Inflammatory macrophage (primary cell): ENCODE measurements around the gene PCOLCE2.
A peak's percentile ranks its signal among the peaks of the same experiment; 100 is the strongest.

ENCODE experiments used
- DNase-seq, 2 donors: peaks; one replicate each; pipeline ENCODE4 v3.0.0-alpha.2; 2020 to 2022

Gene PCOLCE2

DNA sequence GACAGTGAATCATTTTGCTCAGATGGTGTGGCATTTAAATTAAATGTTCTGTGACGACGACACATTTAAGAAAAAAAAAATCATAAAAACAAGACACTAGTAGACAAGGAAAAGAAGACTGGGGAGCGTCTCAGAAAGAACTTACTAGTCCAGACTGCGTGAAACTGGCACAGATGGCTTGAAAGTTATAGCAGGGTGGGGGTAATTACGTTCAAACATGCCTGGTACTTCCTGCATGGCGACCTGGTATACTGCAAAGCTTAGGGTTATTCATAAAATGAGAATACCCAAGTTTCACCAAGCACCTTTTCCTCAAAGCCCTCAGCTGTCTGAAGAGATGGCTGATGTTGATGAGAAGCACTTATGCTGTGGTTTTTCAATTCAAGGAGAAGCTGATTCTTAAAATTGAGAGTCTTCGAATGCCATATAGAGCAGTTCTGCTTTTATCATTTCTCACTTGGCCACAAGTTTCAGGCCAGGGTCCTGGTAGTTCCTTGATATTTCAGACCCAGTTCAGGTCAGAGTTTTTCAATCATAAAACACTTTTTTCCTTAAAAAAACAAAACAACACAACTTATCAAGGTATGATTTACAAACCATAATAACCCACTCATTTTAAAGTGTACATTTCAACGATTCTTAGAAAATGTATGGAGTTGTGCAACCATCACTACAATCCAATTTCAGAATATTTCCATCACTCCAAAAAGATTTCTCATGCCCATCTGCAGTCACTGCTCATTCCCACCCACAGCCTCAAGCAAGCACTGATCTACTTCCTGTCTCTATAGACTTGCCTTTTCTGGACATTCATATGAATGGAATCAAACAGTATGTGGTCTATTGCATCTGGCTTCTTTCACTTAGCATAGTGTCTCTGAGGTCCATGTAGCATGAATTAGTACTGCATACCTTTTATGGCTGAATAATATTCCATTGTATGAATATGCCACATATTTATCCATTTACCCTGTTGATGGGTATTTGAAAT, 24.7 kb downstream of the PCOLCE2 start:
- DNase-seq, result peak; percentile 32 to 47

DNA sequence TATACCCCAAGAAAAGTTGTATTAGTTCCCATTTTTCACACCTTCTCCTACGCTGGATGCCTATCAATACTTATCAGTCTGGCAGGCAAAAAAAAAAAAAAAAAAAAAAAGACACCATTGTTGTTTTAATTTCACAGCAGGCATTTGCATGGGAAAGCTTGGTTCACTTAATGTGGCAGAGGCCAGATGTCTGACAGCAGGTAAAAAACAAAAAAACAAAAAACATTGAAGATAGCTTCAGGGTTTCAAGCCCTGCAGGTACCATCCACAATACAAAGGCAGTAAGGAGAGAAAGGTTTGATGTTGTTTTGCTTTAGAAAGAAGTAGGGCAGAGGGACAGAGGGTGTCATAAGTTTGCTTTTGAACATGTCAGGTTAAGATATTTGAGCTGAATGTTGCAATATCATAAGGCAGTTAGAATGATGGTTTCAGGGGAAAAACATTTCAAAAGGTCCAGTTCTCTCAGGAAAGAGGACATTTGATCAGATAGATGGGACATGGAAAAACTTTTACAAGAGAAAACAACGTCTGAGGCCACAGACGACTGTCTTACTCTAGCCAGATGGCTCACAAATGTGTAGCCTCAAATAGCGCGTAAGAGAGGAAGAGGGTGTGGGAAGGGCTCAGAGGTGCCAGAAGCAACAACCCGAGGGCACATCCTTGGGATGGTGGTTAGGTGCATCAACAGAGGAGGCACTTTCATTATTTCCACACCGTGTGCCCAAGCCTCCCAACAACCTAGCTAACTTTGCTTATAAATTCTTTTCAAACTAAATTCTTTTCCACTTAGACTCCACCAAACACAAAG, 25.7 kb downstream of the PCOLCE2 start:
- peak in 1 of 2 donors; percentile 17 for DNase-seq

DNA sequence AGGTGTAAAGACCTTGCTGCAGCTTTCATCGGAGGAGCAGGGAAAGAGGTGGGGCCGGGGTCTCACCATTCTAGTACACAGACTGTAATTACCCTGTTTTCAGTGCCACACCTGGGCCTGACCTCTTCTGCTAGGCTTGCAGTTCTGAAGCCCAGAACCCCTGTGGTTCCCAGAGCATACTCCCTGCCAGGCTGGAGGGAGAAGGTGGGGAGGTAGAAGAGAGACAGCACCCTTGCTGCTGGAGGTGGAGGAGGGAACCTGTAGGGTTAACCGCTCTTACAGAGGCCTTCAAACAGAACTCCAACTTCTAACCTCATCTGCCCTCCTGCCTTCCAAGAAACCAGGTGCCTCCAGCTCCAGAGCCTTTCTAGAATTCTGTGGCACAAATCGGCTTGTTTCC, 27.0 kb downstream of the PCOLCE2 start:
- no peak for DNase-seq

DNA sequence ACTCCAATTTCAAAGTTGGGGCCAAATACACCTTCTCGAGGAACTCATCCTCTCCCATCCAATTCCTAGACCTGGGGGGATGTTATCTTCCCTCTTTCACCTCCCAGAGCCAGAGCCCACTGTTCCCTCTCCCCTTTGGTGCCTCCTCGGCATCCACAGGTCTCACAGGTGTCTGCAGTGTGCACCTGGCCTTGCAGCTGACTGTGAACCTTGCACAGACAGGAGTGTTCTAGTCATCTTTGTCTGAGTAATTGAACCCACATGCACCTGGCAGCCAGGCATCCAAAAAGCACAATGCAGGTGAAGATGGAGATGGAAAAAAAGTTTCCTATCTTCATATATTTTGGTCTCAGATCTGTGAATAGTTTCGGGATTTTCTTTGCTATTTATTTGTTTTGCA, 30.8 kb downstream of the PCOLCE2 start:
- no peak for DNase-seq

DNA sequence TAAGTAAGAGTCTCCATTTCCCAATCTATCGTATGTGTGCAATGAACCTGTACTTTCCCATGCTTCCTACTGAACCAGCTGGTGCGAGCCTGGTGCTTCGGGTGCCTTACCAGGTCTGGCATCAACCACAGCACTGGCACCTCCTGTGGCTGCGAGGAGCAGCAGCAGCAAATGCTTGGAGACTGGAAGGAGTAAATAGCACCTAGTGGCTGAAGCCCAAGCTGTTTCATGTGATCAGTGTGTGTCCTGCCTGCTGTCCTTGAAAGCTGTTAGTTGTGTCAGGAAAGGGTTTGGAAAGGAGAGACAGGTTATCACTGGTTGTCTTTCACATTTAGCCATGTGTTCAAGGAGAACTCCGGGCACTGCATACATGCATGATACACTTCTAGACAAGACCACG, 31.8 kb downstream of the PCOLCE2 start:
- DNase-seq, result peak in 1 of 2 donors; percentile 18

DNA sequence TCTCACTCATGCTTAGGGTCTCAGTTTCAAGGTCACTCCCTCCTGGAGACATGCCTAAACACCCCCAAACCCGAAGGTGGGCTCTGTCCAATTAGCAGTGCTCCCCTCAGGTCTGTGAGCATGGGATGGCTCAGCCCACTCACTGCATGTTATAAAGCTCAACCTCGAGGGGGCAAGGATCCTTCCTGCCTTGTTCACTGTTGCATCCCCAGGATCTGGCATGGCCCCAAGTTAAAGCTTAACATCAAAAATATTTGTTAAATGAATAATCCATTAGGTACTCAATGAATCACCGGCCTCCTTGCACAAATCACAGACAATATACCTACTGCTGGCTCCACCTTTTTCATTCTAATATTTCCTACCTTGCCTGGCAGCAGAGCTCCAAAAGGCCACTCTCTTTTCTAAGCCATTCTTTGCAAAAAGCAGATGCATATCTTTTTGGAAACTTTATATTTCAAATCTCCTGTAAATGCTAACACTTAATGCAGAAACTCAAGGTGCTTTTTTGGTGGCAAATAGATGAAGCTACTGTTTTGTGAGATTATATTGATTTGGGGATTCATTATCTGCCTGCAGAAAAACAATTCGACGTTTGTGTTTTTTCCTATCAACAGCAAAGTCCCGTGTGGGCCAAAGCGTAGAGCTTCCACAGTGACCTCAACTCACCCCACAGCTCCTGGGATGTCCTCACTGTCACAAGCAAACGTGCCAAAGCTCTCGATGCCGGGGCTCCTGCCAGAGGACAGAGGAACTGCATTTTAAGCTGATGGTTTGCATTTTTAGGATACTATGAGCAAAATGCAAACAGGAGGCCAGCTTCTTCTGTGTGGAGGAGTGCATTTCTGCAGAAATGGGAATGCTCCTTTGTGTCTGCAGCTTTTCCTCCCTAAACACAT, 35.4 kb downstream of the PCOLCE2 start:
- DNase-seq, result no peak

DNA sequence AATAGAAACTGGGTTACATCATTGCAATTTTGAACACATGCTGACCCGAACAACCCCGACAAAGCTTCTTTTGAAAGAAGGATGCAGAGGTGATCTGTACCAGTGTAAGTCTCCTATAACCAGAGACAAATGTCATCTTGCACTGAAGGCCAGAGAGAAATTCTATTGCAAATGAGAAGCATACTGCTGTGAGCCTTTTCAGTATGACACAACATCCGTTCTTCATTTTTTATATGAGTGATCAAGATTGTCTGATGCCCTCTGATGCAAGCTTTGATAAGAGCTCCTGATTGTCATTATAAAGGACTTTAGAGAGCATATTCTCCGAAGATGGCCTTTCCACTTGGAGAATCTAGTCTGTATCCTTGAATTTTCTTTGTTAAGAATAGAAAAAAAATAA, 36.9 kb downstream of the PCOLCE2 start:
- peak; percentile 20 to 28 for DNase-seq

DNA sequence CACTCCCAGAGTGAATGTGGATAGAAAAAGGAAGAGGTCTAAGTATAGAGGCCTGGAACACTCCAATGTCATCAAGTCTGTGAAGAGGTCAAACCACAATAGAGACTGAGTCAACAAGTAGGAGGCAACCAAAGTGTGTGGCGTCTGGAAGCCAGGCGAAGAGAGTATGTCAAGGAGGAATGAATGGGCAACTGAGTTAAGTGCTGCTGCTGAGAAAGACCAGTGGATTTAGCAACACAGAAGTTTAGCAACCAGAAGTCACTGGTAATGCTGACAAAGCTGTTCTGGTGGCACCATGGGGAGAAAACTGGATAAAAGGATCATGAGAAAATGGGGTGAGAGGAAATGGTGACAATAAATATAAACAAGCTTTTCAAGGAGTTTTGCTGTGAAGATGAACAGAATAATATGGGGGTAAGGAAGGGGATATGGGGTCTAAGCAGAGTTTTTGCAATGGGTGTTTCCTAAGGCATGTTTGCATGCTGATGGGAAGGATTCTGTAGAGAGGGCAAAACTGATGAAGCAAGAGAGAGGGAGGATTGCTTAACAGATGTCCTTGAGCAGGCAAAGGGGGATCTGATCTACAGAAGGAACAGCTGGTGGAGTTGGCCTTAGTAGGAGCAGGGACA, 38.4 kb downstream of the PCOLCE2 start:
- peak; percentile 97 for DNase-seq

DNA sequence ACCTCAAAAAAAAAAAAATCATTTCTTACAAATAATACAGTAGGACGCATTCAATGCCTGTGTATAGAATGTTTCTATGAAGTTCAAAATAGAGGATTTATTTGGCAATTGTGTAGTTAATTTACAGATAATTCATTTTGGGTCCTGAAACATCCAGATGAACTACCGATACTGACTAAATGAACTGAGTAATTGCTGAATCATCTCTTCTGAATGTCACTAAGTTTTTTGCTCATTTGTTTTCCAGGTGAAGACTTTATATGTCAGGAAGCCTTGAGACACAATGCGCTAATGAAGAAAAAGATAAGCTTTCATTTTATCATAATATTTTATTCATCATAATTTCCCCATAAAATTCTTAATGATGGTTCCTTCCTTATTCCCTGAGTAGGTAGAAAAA, 39.7 kb downstream of the PCOLCE2 start:
- no peak for DNase-seq

DNA sequence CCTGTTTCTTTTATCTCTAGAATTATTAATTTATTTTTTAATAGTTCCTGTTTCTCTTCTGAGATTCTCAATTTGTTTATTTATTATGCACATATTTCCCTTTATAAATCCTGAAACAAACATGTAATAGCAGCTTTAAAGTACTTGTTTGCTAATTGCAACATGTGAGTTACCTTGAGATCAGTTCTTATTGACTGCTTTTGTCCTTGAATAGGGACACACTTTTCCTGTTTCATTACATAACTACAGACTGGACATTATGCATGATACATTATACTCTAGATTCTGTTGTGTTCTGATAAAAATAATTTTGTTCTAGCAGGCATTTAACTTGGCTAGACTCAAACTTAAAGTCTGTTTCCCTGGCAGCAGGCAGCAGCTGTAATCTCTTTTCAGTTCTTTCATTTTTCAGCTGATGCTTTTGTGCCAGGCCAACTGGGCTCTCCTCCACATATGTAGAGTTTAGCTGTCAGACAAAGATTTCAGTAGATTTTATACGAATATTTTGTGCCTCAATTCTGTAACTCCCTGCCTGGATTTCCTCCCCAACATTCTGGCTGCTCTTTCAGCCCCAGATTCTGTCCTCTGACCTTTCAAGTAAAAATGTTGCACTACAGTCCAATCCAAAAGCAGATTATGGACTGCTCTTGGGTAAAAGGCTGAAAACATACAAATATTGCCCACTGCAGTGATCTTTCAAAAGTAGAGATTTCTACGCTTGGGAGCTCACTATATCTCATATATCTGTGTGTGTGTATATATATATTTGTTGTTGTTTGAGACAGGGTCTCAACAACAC, 41.9 kb downstream of the PCOLCE2 start:
- no peak for DNase-seq

DNA sequence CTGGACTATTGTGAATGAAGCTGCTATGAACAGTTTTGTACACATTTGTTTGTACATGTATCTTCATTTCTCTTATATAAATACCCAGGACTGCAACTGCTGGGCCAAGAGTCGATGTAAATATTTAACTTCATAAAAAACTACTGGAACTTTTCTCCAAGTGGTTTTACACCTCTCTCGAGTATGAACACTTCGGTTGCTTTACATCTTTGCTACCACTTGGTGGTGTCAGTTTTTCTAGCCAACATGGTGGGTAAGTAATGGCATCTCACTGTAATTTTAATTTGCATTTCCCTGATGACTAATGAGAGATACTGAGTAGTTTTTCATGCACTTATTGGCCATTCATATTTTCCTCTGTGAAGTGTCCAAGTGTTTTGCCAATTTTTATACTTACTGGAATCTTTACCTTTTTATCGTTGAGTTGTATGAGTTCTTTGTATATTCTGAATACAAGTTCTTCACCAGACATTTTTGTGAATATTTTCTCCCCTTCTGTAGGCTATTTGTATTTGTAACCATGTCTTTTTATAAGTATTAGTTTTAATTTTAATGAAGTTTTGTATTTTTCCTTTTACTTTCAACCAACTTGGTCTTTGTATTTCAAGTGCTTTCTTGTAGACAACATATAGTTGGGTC, 44.4 kb downstream of the PCOLCE2 start:
- DNase-seq, result peak; percentile 44 to 46

DNA sequence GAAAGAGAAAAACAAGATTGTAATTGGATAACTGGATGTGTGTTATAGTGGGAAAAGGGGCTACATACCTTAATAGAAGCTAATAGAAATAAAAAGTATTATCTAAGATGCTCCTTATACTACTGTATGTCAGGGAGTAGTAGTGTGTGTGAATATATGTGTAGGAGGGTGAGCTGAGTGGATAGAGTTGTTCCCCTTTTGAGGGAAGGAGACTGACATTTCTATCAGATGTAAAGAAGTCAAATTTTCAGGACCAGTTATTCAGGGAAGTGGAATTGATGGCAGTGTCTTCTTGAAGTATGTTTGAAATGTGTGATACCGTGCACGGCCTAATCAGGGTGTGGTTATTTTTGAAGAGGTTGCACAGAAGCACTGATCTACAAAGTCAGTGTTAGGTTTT, 49.1 kb downstream of the PCOLCE2 start:
- DNase-seq, result peak; percentile 34 to 39

DNA sequence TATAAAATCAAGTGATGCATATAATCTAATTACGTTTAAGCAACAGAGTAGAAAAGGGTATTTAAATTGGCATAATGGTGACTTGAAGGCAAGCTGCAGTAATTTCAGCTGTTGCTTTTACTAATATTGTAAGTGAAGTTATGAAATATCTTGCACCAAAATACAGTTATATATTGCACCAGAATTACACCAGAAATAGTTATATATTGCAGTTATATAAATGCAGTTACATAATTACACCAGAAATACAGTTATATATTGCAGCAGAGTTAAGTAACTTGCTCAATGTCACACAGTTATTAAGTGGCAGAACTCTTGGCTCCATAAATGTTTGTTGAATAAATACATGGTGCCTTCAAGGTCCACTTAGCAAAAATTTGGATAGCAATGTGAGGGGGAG, 51.4 kb downstream of the PCOLCE2 start:
- peak in 1 of 2 donors; percentile 69 for DNase-seq

DNA sequence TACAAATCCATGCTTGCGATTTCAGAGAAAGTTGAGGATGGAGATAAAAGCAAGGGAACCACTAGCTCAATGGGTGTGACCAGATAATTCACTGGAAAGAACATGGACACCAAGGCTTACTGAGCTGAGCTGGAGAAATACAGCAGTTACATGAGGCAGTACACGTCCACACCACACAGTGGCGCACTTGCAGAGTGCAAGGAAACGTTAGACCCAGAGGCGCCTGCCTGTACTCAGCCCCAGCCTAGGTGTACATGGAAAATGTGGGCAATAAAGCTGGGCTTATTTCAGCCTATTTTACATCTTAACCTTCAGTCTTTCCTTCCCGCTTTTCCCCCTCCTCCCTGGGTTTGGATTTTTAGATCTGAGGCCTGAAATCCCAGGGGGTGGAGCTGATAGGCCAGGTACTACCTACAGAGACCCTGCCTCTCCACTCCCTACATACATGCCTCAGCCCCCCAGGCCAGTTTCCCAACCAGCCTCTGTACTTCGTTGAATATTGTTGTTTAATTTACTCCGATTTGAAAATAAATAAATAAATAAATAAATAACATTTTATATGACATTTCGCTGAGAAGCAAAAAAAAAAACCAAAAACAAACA, 60.1 kb downstream of the PCOLCE2 start:
- DNase-seq, result peak; percentile 84 to 87

DNA sequence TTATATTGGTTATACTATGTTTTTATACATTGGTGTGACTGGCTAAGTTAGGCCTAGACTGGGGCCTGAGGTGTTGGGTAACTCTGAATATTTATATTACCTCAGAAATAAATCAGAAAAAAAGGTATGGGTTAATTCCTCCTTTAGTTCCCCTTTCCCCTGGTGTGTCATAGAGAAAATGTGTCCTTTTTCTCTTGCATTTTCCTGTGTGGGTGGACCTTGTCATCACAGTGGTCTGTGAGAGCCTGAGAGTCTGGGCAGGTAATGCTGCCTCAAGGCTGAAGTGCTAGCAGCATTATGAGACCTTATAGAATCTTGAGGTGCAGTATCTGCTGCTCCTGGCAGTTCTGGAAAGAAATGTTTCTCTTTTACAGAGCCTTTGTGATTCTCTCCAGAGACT, 69.7 kb downstream of the PCOLCE2 start:
- DNase-seq, result peak; percentile 30 to 49

DNA sequence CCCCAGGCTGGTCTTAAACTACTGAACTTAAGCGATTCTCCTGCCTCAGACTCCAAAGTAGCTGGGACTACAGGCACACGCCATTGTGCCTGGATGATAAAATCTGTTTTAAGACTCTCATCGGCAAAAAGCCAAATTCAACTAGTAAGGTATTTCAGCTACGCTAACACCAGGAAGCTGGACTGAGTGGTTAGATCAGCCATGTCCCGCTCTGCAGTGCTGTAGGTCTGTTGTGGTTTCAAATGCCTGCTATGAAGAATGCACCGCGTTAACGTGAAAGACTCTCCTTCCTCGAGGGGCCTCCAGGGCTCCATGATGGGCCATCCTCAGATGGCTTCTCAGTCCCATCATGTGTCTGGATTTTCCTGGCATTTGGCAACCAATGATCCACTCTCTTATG, 70.2 kb downstream of the PCOLCE2 start:
- no peak for DNase-seq

DNA sequence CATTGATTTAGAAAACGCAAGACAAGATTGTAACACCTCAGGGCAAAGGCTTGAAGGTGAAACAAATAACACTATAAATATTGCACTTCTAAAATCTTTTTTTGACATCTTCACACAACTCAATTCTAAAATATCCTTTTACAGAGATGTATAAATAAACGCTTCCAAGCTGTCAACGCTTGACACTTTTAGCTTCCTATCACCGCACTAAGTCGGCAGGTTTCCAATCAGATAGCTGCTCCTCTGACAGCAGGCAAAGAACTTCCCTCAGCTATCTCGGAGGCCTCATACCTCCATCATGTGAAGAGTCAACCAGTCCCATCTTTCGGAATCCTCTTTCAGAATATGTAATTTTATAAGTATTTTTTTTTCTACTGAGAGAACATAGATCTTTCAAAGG, 71.0 kb downstream of the PCOLCE2 start:
- DNase-seq, result no peak

DNA sequence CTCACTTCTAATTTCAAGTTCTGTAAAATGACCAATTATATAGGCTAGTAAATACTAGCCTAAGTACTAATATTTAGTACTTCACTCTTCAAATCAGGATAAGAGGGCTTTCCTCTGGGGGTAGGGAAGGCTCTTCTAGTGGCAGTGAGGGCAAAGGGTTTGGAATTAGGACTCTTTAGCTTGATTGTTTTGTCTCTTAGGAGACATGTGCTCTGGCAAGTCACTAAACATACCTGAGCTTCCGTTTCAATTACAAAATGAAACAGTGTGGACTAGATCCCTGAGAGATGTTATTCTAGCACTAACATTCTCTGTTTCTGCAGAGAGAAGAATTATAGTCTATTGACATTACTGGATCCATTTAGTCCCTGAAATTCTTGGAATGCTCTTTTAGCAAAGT, 71.5 kb downstream of the PCOLCE2 start:
- no peak for DNase-seq

DNA sequence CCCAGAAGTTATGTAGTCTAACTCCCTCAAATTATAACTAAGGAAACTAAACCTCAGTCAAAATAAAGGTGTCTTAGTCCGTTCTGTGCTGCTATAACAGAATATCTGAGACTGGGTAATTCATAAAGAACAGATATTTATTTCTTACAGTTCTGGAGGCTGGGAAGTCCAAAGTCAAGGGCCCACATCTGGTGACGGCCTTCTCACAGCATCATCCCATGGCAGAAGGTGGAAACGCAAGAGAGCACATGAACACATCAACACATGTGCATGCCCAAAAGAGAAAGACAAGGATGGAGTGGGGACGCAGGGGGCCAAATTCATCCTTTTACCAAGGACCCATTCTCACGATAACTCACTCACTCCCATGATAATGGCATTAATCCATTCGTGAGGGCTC, 73.1 kb downstream of the PCOLCE2 start:
- no peak for DNase-seq

DNA sequence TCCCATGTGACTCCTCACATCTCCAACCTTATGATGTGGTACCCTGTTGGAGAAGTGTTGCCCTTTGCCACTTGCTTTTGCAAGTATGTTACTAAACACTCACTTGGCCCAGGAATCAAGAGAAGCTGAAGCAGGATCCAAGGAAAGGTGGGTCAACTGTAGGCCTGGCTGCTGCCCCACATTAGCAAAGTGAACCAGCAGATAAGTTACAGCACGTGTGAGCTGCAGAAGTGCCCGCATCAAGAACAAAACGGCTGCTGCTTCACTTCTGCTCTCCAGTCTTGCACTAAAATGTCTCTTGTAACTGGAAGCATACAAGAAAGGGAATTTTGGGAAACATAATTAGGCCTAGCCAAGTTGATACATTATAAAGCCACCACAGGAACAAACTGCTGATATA, 79.6 kb downstream of the PCOLCE2 start:
- DNase-seq, result no peak
